K562 (cell line): ENCODE data around the gene CRYBG2. TPM values are rescaled to one million over a fixed set of nuclear protein-coding genes. Genes with fewer than 3 reads are reported as not detected.

Experiments used
- BCL6 ChIP-seq: fragments of 250-450 bp; sonication (Bioruptor Pico); IDR thresholded peaks from 2 replicates; pipeline ENCODE4 v1.4.0; 2020
- BCOR ChIP-seq: fragments of 450-650 bp; IDR thresholded peaks from 2 replicates; pipeline ENCODE4 v1.6.1; 2016
- CEBPG ChIP-seq, 3 experiments: fragments of 200-800 bp in 1 of 3; sonication (Bioruptor generic) in 1 of 3; sonication (generic) in 1 of 3; formaldehyde crosslinking in 1 of 3; IDR thresholded peaks in 2 of 3; conservative IDR thresholded peaks in 1 of 3; 2 replicates each; pipeline versions ENCODE4 v1.6.1 to v1.8.0; 2016 to 2022; ENCODE audit warnings: missing compliant biosample characterization in 2 of 3, missing genetic modification characterization in 2 of 3, mild to moderate bottlenecking in 1 of 3, missing genetic modification reagents in 1 of 3
- CREB3L1 ChIP-seq: fragments of 450-650 bp; IDR thresholded peaks from 2 replicates; pipeline ENCODE4 v1.6.1; 2014; ENCODE audit warnings: low read depth, mild to moderate bottlenecking, moderate library complexity, borderline replicate concordance
- E2F4 ChIP-seq: sonication (generic); formaldehyde crosslinking; IDR thresholded peaks from 2 replicates; pipeline ENCODE4 v1.8.0; 2022; ENCODE audit warnings: mild to moderate bottlenecking, low read depth, missing genetic modification reagents
- HDAC2 ChIP-seq: fragments of 450-650 bp; IDR thresholded peaks from 2 replicates; pipeline ENCODE4 v1.6.1; 2016; ENCODE audit warnings: mild to moderate bottlenecking
- HES1 ChIP-seq: fragments of 450-650 bp; IDR thresholded peaks from 2 replicates; pipeline ENCODE4 v1.6.1; 2016; ENCODE audit warnings: low read depth, mild to moderate bottlenecking, moderate library complexity
- HSF4 ChIP-seq: fragments of 250-450 bp; sonication (Bioruptor Pico); IDR thresholded peaks from 2 replicates; pipeline ENCODE4 v2.1.2; 2022; ENCODE audit warnings: mild to moderate bottlenecking, moderate library complexity, borderline replicate concordance
- LEF1 ChIP-seq: fragments of 450-650 bp; IDR thresholded peaks from 2 replicates; pipeline ENCODE4 v1.6.1; 2016; ENCODE audit warnings: mild to moderate bottlenecking
- MCM3 ChIP-seq: fragments of 450-650 bp; IDR thresholded peaks from 2 replicates; pipeline ENCODE4 v1.6.1; 2016
- NBN ChIP-seq: fragments of 450-650 bp; IDR thresholded peaks from 2 replicates; pipeline ENCODE4 v1.6.1; 2016; ENCODE audit warnings: low read depth, mild to moderate bottlenecking
- NEUROD1 ChIP-seq: fragments of 150-350 bp; IDR thresholded peaks from 2 replicates; pipeline ENCODE4 v1.6.1; 2014; ENCODE audit warnings: borderline replicate concordance, low read length, low read depth; ENCODE audit not compliant: partially characterized antibody
- NFIC ChIP-seq: fragments of 450-650 bp; IDR thresholded peaks from 2 replicates; pipeline ENCODE4 v1.6.1; 2017; ENCODE audit warnings: mild to moderate bottlenecking, inconsistent platforms
- PKNOX1 ChIP-seq: fragments of 450-650 bp; IDR thresholded peaks from 2 replicates; pipeline ENCODE4 v1.6.1; 2016
- RBM39 ChIP-seq: fragments of 200-400 bp; formaldehyde crosslinking; optimal IDR thresholded peaks from 2 replicates; pipeline ENCODE3; 2018; ENCODE audit warnings: low read depth, low read length
- SAFB2 ChIP-seq: fragments of 200-400 bp; formaldehyde crosslinking; IDR thresholded peaks from 2 replicates; pipeline ENCODE4 v1.6.1; 2018; ENCODE audit warnings: borderline replicate concordance, low read length, low read depth, moderate library complexity; ENCODE audit not compliant: severe bottlenecking
- SP1 ChIP-seq: sonication (generic); formaldehyde crosslinking; IDR thresholded peaks from 2 replicates; pipeline ENCODE4 v1.8.1; 2022; ENCODE audit warnings: mild to moderate bottlenecking, missing genetic modification reagents
- TBL1XR1 ChIP-seq, 2 experiments: IDR thresholded peaks; 2 replicates each; pipeline ENCODE4 v1.6.1; 2012; ENCODE audit warnings: improper control_type of control experiment in 2 of 2, low read length in 2 of 2, mild to moderate bottlenecking in 1 of 2
- TRIM24 ChIP-seq, 2 experiments: fragments of 450-650 bp; IDR thresholded peaks; 2 replicates each; pipeline ENCODE4 v1.6.1; 2016
- TRIM28 ChIP-seq: fragments of 450-650 bp; IDR thresholded peaks from 2 replicates; pipeline ENCODE4 v1.6.1; 2017
- ZNF143 ChIP-seq: sonication (generic); formaldehyde crosslinking; IDR thresholded peaks from 2 replicates; pipeline ENCODE4 v1.9.0; 2022; ENCODE audit warnings: mild to moderate bottlenecking, missing genetic modification reagents
- ZNF217 ChIP-seq: sonication (generic); formaldehyde crosslinking; IDR thresholded peaks from 2 replicates; pipeline ENCODE4 v1.8.0; 2022; ENCODE audit warnings: mild to moderate bottlenecking, missing genetic modification reagents
- ZNF395 ChIP-seq: fragments of 200-800 bp; sonication (Bioruptor generic); IDR thresholded peaks from 2 replicates; pipeline ENCODE4 v1.6.1; 2017; ENCODE audit warnings: missing genetic modification characterization, missing compliant biosample characterization
- polyA plus RNA-seq, 8 experiments: library from polyadenylated mRNA; depleted of rRNA in 4 of 8; stranded (reverse) in 5 of 8; unstranded in 3 of 8; fragments of >200 nt; fragmentation: Nextera tagmentation in 2 of 8; fragmentation: Illumina TruSeq in 1 of 8; extraction: Ambion mirVana in 2 of 8; extraction: Trizol in 1 of 8; gene quantifications; 2 replicates each; pipeline versions ENCODE4 v1.2.1 to v1.2.3, GENCODE V29; 2011 to 2014; ENCODE audit warnings: inconsistent platforms in 1 of 8, missing spikeins in 1 of 8
- total RNA-seq, 7 experiments: library from RNA; depleted of rRNA in 6 of 7; stranded (reverse); fragments of >200 nt in 6 of 7; fragmentation: Illumina TruSeq in 2 of 7; extraction: Trizol in 2 of 7; gene quantifications; 2 replicates each; pipeline versions ENCODE4 v1.2.1 to v1.2.3, GENCODE V29; 2011 to 2021; ENCODE audit warnings: low replicate concordance in 1 of 7

The CRYBG2 gene
- total and polyA plus RNA-seq, 9 of the 15 experiments (the other 6 are each of a cell fraction or from before 2014, with no cell fraction given), result 0.39 to 8.5 (median 3.7) TPM

- TF ChIP-seq CREB3L1 (peak; percentile 85; the same call in 1 of the 2 replicates), HDAC2 (peak; percentile 96), TRIM28 (peak; percentile 78), SP1 (CRISPR knock-in tag) (peak; percentile 90), E2F4 (CRISPR knock-in tag) (no peak; the same call in 1 of the 2 replicates), TRIM24 (IDR thresholded peaks at IDR 0.05) (peak; percentile 54 to 85; a peak in 3 of 4 replicates), BCOR (peak; percentile 83), PKNOX1 (peak; percentile 77), MCM3 (no peak), HSF4 (CRISPR knock-in tag) (no peak), ZNF217 (no peak), NBN (peak; percentile 93), BCL6 (no peak), RBM39 (no peak), SAFB2 (no peak), HES1 (peak; percentile 70), LEF1 (peak; percentile 89), ZNF395 (CRISPR knock-in tag) (peak; percentile 91), NEUROD1 (peak; percentile 95), CEBPG (CRISPR knock-in tag; IDR thresholded peaks at IDR 0.05) (no peak), CEBPG (tag; conservative IDR thresholded peaks at IDR 0.05 in 1 of 2, IDR thresholded peaks at IDR 0.05 in 1 of 2) (peak; percentile 24 to 75; a peak in 3 of 4 replicates), ZNF143 (CRISPR knock-in tag) (0 out of 2 replicates have a peak, but pooled peaks have one; percentile 49), TBL1XR1 (IDR thresholded peaks at IDR 0.05; ENCODE audit: low read length in 2 of 2) (peak; percentile 60 to 85), NFIC (peak; percentile 57)
Observed at GRCh38 chr1:26284597-26285347, 69.2 kb downstream of the CRYBG2 start (continued).
